SK-N-SH treated with all-trans-retinoic acid at 6 μM for 48 hours (cell line): ENCODE data around the gene PPFIA1.

Source experiments
- ARNTL ChIP-seq: fragments of 450-650 bp; formaldehyde crosslinking; IDR thresholded peaks from 2 replicates; pipeline ENCODE4 v1.5.0; 2020; ENCODE audit warnings: low read depth, mild to moderate bottlenecking, moderate library complexity, borderline replicate concordance
- GLIS3 ChIP-seq: fragments of 250-450 bp; sonication (Bioruptor Pico); IDR thresholded peaks from 2 replicates; pipeline ENCODE4 v1.5.0; 2020; ENCODE audit warnings: mild to moderate bottlenecking, moderate library complexity
- SNAI2 ChIP-seq: fragments of 250-450 bp; sonication (Bioruptor Pico); IDR thresholded peaks from 2 replicates; pipeline ENCODE4 v1.5.0; 2020; ENCODE audit warnings: mild to moderate bottlenecking, moderate library complexity
- ZFP3 ChIP-seq: fragments of 250-450 bp; sonication (Bioruptor Pico); IDR thresholded peaks from 2 replicates; pipeline ENCODE4 v1.5.0; 2020; ENCODE audit warnings: mild to moderate bottlenecking, moderate library complexity
- ZNF565 ChIP-seq: fragments of 450-650 bp; formaldehyde crosslinking; conservative IDR thresholded peaks from 2 replicates; pipeline ENCODE4 v1.5.0; 2020; ENCODE audit warnings: low read depth, mild to moderate bottlenecking, moderate library complexity
- ZNF70 ChIP-seq: fragments of 450-650 bp; formaldehyde crosslinking; IDR thresholded peaks from 2 replicates; pipeline ENCODE4 v1.5.0; 2020; ENCODE audit warnings: mild to moderate bottlenecking, moderate library complexity

GRCh38 chr11:70334351-70334995 lies 64.0 kb downstream of the PPFIA1 start:
- TF ChIP-seq ZNF565 (CRISPR knock-in tag) (no peak), ZFP3 (CRISPR knock-in tag) (no peak), SNAI2 (no peak), ZNF70 (CRISPR knock-in tag) (no peak), ARNTL (CRISPR knock-in tag) (no peak), GLIS3 (CRISPR knock-in tag) (no peak)
